ENCODE results near the gene PPM1A.

GRCh38 chr14:60254176-60254575, 5.2 kb downstream of the PPM1A start:
- no peak for TF ChIP-seq RAD21 (IDR thresholded peaks at IDR 0.05; ENCODE audit: low read depth)
- no peak for TF ChIP-seq ZBTB7A (IDR thresholded peaks at IDR 0.05; ENCODE audit: low read depth)
- TF ChIP-seq EP300 (IDR thresholded peaks at IDR 0.05; ENCODE audit: borderline replicate concordance), result no peak
- no peak for TF ChIP-seq CREB1 (IDR thresholded peaks at IDR 0.05; ENCODE audit: low read depth)
- TF ChIP-seq YY1 (IDR thresholded peaks at IDR 0.05; ENCODE audit: low read depth), result no peak
- no peak for TF ChIP-seq TEAD4 (IDR thresholded peaks at IDR 0.05)
